ENCODE data around the gene GNAT1. TPM values are rescaled to one million over a fixed set of nuclear protein-coding genes. Genes with fewer than 3 reads are reported as not detected.

Gene GNAT1
- total RNA-seq: 0.13 TPM in 1 of 2 replicates, not detected in the other

DNA sequence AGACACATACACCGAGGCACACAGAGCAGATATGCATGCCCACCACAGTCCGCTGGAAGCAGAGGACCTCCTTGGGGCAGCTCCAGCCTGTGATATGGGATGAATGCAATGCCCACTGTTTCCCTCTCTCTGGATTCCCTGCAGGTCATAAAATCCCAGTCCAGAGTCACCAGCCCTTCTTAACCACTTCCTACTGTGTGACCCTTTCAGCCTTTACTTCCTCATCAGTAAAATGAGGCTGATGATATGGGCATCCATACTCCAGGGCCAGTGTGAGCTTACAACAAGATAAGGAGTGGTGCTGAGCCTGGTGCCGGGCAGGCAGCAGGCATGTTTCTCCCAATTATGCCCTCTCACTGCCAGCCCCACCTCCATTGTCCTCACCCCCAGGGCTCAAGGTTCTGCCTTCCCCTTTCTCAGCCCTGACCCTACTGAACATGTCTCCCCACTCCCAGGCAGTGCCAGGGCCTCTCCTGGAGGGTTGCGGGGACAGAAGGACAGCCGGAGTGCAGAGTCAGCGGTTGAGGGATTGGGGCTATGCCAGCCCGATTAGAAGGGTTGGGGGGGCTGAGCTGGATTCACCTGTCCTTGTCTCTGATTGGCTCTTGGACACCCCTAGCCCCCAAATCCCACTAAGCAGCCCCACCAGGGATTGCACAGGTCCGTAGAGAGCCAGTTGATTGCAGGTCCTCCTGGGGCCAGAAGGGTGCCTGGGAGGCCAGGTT lies at the start of gene GNAT1:
GNAT1 (plus strand) TSS at position 675 of the 725 bp plus-strand sequence. CDS start 116 bp downstream, outside the sequence.

DNA sequence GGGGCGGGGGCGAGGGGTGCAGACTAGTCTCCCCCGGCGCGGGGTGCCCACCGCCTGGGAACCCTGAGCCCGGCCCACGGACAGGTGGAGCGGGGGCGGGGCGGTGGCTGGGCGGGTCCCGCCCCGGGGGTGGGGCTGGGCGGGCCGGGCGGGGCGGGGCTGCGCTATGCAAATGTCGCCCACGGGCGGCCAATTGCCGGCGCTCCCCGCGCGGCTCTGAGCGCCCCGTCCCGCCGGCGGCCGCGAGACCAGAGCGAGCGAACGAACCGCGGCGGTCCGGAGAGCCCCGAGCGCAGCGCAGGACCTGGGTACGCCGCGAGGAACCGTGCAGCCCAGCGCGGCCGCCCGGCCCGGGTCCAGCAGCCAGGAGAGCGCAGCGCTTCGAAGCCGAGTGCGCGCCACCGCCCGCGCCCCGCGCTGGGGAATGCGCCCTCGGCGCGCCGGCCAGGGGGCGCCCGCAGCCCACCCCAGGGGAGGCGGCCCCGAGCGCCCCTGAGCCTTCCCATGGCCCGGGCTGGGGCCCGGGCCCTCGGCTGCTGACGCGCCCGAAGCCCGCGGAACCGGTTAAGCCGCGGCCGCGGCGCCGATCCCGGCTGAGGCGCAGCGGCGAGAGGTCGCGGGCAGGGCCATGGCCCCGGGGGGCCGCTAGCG lies 36.4 kb upstream of the GNAT1 start, which contains the start of gene SEMA3F:
SEMA3F (plus strand) TSS at position 485 of the 651 bp plus-strand sequence. CDS start 4,299 bp downstream, outside the sequence.

DNA sequence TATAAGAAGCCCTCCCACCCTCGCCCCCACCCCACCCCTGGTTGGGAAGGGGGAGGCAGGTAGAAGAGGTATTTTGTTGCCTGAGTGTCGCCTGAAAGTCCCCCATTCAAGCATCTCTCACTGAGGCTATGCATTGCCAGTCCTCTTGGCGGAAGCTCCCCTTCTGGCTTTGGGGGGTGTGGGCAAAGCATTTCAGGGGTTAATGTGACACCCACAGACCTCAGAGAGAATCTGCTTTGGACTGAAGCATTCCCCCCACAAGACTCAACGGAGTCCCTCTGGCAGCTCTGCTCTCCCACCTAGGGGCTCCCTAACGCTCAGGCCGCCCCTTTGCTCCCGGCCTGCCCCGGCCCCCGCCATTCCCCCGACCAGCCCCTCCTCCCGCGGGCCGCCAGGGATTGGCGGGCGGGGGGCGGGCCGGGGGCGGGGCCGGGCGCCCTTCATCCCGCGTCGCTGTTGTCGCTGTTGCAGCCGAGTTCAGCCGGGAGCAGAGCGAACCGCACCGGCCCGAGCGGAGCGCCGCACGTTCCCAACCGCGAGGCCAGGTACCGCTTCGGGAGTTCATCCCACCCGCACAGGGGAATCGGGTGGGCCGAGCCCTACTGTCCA lies 13.5 kb downstream of the GNAT1 start, which contains the start of gene SLC38A3:
SLC38A3 (plus strand) TSS at position 468 of the 609 bp plus-strand sequence. CDS start 8,929 bp downstream, outside the sequence.

DNA sequence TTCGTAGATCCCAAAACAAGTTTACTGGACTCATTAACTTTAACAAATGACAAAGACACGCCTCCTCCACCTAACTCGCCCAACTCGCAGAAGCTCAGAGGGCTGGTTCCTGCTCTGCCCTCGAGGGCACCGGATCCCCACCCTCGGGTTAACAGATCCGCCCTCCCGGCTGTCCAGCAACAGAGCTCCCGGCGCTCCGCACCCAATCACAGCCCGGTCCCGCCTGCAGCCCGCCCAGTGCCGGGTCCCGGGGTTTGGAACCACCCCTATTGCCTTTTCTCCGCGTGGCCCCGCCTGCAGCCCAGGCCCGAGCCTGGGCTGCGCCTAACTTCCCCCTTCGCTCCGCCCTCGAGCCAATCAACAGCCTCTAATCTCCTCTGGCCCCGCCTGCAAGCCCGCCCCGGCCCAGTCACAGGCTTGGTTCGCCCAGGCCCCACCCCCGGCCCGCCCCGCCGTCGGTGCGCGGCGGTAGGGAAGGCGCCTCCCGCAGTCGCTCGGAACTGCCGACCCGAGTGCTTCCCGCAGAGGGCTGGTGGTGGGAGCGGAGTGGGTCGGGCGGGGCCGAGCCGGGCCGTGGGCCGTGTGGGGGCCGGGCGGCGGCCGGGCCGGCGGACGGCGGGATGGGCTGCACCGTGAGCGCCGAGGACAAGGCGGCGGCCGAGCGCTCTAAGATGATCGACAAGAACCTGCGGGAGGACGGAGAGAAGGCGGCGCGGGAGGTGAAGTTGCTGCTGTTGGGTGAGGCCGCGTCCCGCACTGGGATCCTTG lies 44.5 kb downstream of the GNAT1 start, which contains the start of gene GNAI2:
GNAI2 (plus strand) TSS at position 489 of the 768 bp plus-strand sequence; CDS start at position 621, 132 bp downstream.

Other genes starting within 250 kb of the GNAT1 start
- 60.9 and 68.9 TPM in 2 replicates for gene RBM5, start 102.7 kb upstream of the GNAT1 start, total RNA-seq
- gene SEMA3F, start 36.3 kb upstream of the GNAT1 start, total RNA-seq: 160 and 166 TPM in 2 replicates
- 0.20 TPM in 1 of 2 replicates, not detected in the other for gene SLC38A3, start 13.7 kb downstream of the GNAT1 start, total RNA-seq
- gene GNAI2, start 44.6 kb downstream of the GNAT1 start, total RNA-seq: 644 and 665 TPM in 2 replicates
- 0.05 TPM in 1 of 2 replicates, not detected in the other for gene SEMA3B, start 77.5 kb downstream of the GNAT1 start, total RNA-seq
- gene LSMEM2, start 87.5 kb downstream of the GNAT1 start, total RNA-seq: not detected in 2 replicates
- gene IFRD2, start 100.8 kb downstream of the GNAT1 start, total RNA-seq: 150 and 170 TPM in 2 replicates
- 6.6 and 15.1 TPM in 2 replicates for gene HYAL3, start 107.8 kb downstream of the GNAT1 start, total RNA-seq
- gene NAA80, start 107.8 kb downstream of the GNAT1 start, total RNA-seq: 11.6 and 16.2 TPM in 2 replicates
- 5.1 and 9.8 TPM in 2 replicates for gene HYAL1, start 112.0 kb downstream of the GNAT1 start, total RNA-seq
- 505 and 575 TPM in 2 replicates for gene HYAL2, start 131.1 kb downstream of the GNAT1 start, total RNA-seq
- gene TUSC2, start 136.6 kb downstream of the GNAT1 start, total RNA-seq: 46.2 and 59.0 TPM in 2 replicates
- 29.8 and 33.4 TPM in 2 replicates for gene RASSF1, start 149.2 kb downstream of the GNAT1 start, total RNA-seq
- gene ZMYND10, start 154.1 kb downstream of the GNAT1 start, total RNA-seq: not detected in 2 replicates
- 15.0 and 15.5 TPM in 2 replicates for gene NPRL2, start 159.2 kb downstream of the GNAT1 start, total RNA-seq
- 37.2 and 39.8 TPM in 2 replicates for gene CYB561D2, start 159.3 kb downstream of the GNAT1 start, total RNA-seq
- gene TMEM115, start 167.9 kb downstream of the GNAT1 start, total RNA-seq: 61.1 and 68.4 TPM in 2 replicates